GM12878 (cell line): ENCODE measurements around the gene LRP1B.

Experiments used
- BCL11A ChIP-seq: IDR thresholded peaks from 2 replicates; pipeline ENCODE4 v1.6.1; 2011; ENCODE audit warnings: low read depth, low read length
- CTCF ChIP-seq, 3 experiments: IDR thresholded peaks in 2 of 3; conservative IDR thresholded peaks in 1 of 3; 2 replicates each; pipeline ENCODE4 v1.5.1; 2011; ENCODE audit warnings: low read depth in 3 of 3, low read length in 3 of 3, mild to moderate bottlenecking in 3 of 3, control low read depth in 2 of 3, moderate library complexity in 2 of 3, inconsistent platforms in 1 of 3, mixed read lengths in 1 of 3; ENCODE audit not compliant: control insufficient read depth in 2 of 3, insufficient read depth in 1 of 3; ENCODE audit errors: extremely low read depth in 1 of 3
- EP300 ChIP-seq, 2 experiments: fragments of 150-350 bp in 1 of 2; IDR thresholded peaks; 2 replicates each; pipeline ENCODE4 v1.6.1; 2011 to 2012; ENCODE audit warnings: low read depth in 2 of 2, low read length in 2 of 2, borderline replicate concordance in 1 of 2, improper control_type of control experiment in 1 of 2, inconsistent platforms in 1 of 2; ENCODE audit not compliant: control insufficient read depth in 1 of 2
- EZH2 ChIP-seq: IDR thresholded peaks from 2 replicates; pipeline ENCODE4 v1.6.1; 2012; ENCODE audit warnings: low read depth, mild to moderate bottlenecking, control low read depth, inconsistent platforms, low read length, borderline replicate concordance; ENCODE audit not compliant: control insufficient read depth
- NBN ChIP-seq: fragments of 450-650 bp; IDR thresholded peaks from 2 replicates; pipeline ENCODE4 v1.6.1; 2016
- PKNOX1 ChIP-seq: fragments of 450-650 bp; IDR thresholded peaks from 2 replicates; pipeline ENCODE4 v1.6.1; 2016; ENCODE audit warnings: mild to moderate bottlenecking
- POLR2AphosphoS5 ChIP-seq: IDR thresholded peaks from 2 replicates; pipeline ENCODE4 v1.6.1; 2011; ENCODE audit warnings: mild to moderate bottlenecking, low read length, inconsistent platforms
- RELA ChIP-seq: fragments of 450-650 bp; IDR thresholded peaks from 2 replicates; pipeline ENCODE4 v1.8.0; 2014; ENCODE audit warnings: borderline replicate concordance; ENCODE audit not compliant: partially characterized antibody
- SIN3A ChIP-seq: IDR thresholded peaks from 2 replicates; pipeline ENCODE4 v1.6.1; 2012; ENCODE audit warnings: low read depth, low read length, improper control_type of control experiment
- TARDBP ChIP-seq: IDR thresholded peaks from 2 replicates; pipeline ENCODE4 v1.6.1; 2016; ENCODE audit warnings: borderline replicate concordance
- YY1 ChIP-seq: IDR thresholded peaks from 2 replicates; pipeline ENCODE4 v1.6.1; 2011; ENCODE audit warnings: low read depth, mild to moderate bottlenecking, low read length
- ZNF274 ChIP-seq: IDR thresholded peaks from one replicate; pipeline ENCODE4 v1.8.0; 2011; ENCODE audit not compliant: insufficient read length, insufficient read depth
- TF ChIP-seq, protein P1 (sequence below): IDR thresholded peaks from 2 replicates; pipeline ENCODE4 v1.6.1; 2012; ENCODE audit warnings: mild to moderate bottlenecking, low read depth, low read length
- TF ChIP-seq, protein P2 (sequence below): IDR thresholded peaks from 2 replicates; pipeline ENCODE4 v1.6.1; 2011; ENCODE audit warnings: low read depth, low read length, improper control_type of control experiment, borderline replicate concordance

- TF ChIP-seq TARDBP = no peak
- TF ChIP-seq, protein P1, sequence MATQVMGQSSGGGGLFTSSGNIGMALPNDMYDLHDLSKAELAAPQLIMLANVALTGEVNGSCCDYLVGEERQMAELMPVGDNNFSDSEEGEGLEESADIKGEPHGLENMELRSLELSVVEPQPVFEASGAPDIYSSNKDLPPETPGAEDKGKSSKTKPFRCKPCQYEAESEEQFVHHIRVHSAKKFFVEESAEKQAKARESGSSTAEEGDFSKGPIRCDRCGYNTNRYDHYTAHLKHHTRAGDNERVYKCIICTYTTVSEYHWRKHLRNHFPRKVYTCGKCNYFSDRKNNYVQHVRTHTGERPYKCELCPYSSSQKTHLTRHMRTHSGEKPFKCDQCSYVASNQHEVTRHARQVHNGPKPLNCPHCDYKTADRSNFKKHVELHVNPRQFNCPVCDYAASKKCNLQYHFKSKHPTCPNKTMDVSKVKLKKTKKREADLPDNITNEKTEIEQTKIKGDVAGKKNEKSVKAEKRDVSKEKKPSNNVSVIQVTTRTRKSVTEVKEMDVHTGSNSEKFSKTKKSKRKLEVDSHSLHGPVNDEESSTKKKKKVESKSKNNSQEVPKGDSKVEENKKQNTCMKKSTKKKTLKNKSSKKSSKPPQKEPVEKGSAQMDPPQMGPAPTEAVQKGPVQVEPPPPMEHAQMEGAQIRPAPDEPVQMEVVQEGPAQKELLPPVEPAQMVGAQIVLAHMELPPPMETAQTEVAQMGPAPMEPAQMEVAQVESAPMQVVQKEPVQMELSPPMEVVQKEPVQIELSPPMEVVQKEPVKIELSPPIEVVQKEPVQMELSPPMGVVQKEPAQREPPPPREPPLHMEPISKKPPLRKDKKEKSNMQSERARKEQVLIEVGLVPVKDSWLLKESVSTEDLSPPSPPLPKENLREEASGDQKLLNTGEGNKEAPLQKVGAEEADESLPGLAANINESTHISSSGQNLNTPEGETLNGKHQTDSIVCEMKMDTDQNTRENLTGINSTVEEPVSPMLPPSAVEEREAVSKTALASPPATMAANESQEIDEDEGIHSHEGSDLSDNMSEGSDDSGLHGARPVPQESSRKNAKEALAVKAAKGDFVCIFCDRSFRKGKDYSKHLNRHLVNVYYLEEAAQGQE = no peak
- TF ChIP-seq PKNOX1 = no peak
- no peak for TF ChIP-seq RELA
- no peak for TF ChIP-seq CTCF (IDR thresholded peaks at IDR 0.05 in 2 of 3, conservative IDR thresholded peaks at IDR 0.05 in 1 of 3; ENCODE audit: control insufficient read depth in 2 of 3, extremely low read depth in 1 of 3, insufficient read depth in 1 of 3, low read depth in 3 of 3, low read length in 3 of 3)
- TF ChIP-seq, protein P2, sequence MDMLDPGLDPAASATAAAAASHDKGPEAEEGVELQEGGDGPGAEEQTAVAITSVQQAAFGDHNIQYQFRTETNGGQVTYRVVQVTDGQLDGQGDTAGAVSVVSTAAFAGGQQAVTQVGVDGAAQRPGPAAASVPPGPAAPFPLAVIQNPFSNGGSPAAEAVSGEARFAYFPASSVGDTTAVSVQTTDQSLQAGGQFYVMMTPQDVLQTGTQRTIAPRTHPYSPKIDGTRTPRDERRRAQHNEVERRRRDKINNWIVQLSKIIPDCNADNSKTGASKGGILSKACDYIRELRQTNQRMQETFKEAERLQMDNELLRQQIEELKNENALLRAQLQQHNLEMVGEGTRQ = no peak
- no peak for TF ChIP-seq EZH2
- no peak for TF ChIP-seq EP300 (IDR thresholded peaks at IDR 0.05; ENCODE audit: borderline replicate concordance in 1 of 2, control insufficient read depth in 1 of 2, low read depth in 2 of 2, low read length in 2 of 2)
- TF ChIP-seq YY1 = no peak
- no peak for TF ChIP-seq ZNF274
- no peak for TF ChIP-seq NBN
- TF ChIP-seq POLR2AphosphoS5 = no peak
- no peak for TF ChIP-seq SIN3A
- TF ChIP-seq BCL11A = no peak
Measured at GRCh38 chr2:141125432-141125831, 1005.4 kb downstream of the LRP1B start.
